ENCODE data around the gene IL21R. TPM values are rescaled to one million over a fixed set of nuclear protein-coding genes. Genes with fewer than 3 reads are reported as not detected.
A peak's percentile ranks its signal among the peaks of the same experiment; 100 is the strongest.

The IL21R gene
- total and polyA plus RNA-seq, 10 of the 15 experiments (the other 5 are each of a cell fraction or from before 2014, with no cell fraction given) = 5.3 to 138 (median 82.5) TPM

GRCh38 chr16:27374804-27375425, 27.1 kb upstream of the IL21R start (continued):
- TF ChIP-seq IRF3 (IDR thresholded peaks at IDR 0.05) (peak; percentile 55; the same call in 1 of the 2 replicates), BACH1 (IDR thresholded peaks at IDR 0.05; ENCODE audit: borderline replicate concordance) (no peak; the same call in 1 of the 2 replicates), WRNIP1 (IDR thresholded peaks at IDR 0.05; ENCODE audit: borderline replicate concordance, low read depth, low read length) (peak; percentile 93; the same call in 1 of the 2 replicates), BRCA1 (IDR thresholded peaks at IDR 0.05; ENCODE audit: low read depth, low read length) (no peak), SMAD5 (IDR thresholded peaks at IDR 0.05; ENCODE audit: low read depth) (peak; percentile 43; the same call in 1 of the 2 replicates), LARP7 (IDR thresholded peaks at IDR 0.05) (no peak), EED (IDR thresholded peaks at IDR 0.05; ENCODE audit: low read depth) (peak; percentile 47), NFXL1 (IDR thresholded peaks at IDR 0.05; ENCODE audit: borderline replicate concordance) (no peak), IRF4 (IDR thresholded peaks at IDR 0.05; ENCODE audit: low read depth, low read length) (peak; percentile 49; the same call in 1 of the 2 replicates), POU2F2 (IDR thresholded peaks at IDR 0.05; ENCODE audit: borderline replicate concordance, low read depth, low read length) (peak; percentile 59; the same call in 2 of the 3 replicates), CEBPB (IDR thresholded peaks at IDR 0.05; ENCODE audit: borderline replicate concordance in 1 of 2, low read depth in 2 of 2, low read length in 2 of 2) (no peak), ZBTB11 (CRISPR knock-in tag; IDR thresholded peaks at IDR 0.05) (no peak), IKZF2 (IDR thresholded peaks at IDR 0.05) (peak; percentile 72 to 88), ZZZ3 (IDR thresholded peaks at IDR 0.05; ENCODE audit: control insufficient read depth, insufficient read length, low read depth) (no peak), ZNF207 (IDR thresholded peaks at IDR 0.05; ENCODE audit: borderline replicate concordance) (0 out of 2 replicates have a peak, but pooled peaks have one; percentile 21), SIX5 (IDR thresholded peaks at IDR 0.05; ENCODE audit: low read depth, low read length, severe bottlenecking) (no peak)
- TF ChIP-seq, protein P1, sequence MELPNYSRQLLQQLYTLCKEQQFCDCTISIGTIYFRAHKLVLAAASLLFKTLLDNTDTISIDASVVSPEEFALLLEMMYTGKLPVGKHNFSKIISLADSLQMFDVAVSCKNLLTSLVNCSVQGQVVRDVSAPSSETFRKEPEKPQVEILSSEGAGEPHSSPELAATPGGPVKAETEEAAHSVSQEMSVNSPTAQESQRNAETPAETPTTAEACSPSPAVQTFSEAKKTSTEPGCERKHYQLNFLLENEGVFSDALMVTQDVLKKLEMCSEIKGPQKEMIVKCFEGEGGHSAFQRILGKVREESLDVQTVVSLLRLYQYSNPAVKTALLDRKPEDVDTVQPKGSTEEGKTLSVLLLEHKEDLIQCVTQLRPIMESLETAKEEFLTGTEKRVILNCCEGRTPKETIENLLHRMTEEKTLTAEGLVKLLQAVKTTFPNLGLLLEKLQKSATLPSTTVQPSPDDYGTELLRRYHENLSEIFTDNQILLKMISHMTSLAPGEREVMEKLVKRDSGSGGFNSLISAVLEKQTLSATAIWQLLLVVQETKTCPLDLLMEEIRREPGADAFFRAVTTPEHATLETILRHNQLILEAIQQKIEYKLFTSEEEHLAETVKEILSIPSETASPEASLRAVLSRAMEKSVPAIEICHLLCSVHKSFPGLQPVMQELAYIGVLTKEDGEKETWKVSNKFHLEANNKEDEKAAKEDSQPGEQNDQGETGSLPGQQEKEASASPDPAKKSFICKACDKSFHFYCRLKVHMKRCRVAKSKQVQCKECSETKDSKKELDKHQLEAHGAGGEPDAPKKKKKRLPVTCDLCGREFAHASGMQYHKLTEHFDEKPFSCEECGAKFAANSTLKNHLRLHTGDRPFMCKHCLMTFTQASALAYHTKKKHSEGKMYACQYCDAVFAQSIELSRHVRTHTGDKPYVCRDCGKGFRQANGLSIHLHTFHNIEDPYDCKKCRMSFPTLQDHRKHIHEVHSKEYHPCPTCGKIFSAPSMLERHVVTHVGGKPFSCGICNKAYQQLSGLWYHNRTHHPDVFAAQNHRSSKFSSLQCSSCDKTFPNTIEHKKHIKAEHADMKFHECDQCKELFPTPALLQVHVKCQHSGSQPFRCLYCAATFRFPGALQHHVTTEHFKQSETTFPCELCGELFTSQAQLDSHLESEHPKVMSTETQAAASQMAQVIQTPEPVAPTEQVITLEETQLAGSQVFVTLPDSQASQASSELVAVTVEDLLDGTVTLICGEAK (IDR thresholded peaks at IDR 0.05; ENCODE audit: borderline replicate concordance) = no peak
- TF ChIP-seq, protein P2, sequence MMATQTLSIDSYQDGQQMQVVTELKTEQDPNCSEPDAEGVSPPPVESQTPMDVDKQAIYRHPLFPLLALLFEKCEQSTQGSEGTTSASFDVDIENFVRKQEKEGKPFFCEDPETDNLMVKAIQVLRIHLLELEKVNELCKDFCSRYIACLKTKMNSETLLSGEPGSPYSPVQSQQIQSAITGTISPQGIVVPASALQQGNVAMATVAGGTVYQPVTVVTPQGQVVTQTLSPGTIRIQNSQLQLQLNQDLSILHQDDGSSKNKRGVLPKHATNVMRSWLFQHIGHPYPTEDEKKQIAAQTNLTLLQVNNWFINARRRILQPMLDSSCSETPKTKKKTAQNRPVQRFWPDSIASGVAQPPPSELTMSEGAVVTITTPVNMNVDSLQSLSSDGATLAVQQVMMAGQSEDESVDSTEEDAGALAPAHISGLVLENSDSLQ (IDR thresholded peaks at IDR 0.05) = peak; percentile 65
- TF ChIP-seq, protein P3, sequence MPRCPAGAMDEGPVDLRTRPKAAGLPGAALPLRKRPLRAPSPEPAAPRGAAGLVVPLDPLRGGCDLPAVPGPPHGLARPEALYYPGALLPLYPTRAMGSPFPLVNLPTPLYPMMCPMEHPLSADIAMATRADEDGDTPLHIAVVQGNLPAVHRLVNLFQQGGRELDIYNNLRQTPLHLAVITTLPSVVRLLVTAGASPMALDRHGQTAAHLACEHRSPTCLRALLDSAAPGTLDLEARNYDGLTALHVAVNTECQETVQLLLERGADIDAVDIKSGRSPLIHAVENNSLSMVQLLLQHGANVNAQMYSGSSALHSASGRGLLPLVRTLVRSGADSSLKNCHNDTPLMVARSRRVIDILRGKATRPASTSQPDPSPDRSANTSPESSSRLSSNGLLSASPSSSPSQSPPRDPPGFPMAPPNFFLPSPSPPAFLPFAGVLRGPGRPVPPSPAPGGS (IDR thresholded peaks at IDR 0.05; ENCODE audit: borderline replicate concordance, insufficient read depth, low read depth, low read length, poor library complexity, severe bottlenecking) = no peak
